ENCODE measurements around the gene PHLPP1.

PHLPP1 gene

GRCh38 chr18:62953663-62954062 is 238.3 kb downstream of the PHLPP1 start:
- no peak for DNase-seq

- no peak for DNase-seq
Observed at GRCh38 chr18:62954366-62954765, 239.0 kb downstream of the PHLPP1 start.

GRCh38 chr18:62957885-62958472 is 242.6 kb downstream of the PHLPP1 start:
- no peak for DNase-seq

GRCh38 chr18:62959481-62959880 is 244.1 kb downstream of the PHLPP1 start:
- DNase-seq: no peak

- DNase-seq: no peak
Observed at GRCh38 chr18:62963507-62963906, 248.2 kb downstream of the PHLPP1 start.

GRCh38 chr18:62964432-62964831 is 249.1 kb downstream of the PHLPP1 start:
- no peak for DNase-seq

- DNase-seq: no peak
Observed at GRCh38 chr18:62967089-62967488, 251.7 kb downstream of the PHLPP1 start.

- DNase-seq: no peak
Observed at GRCh38 chr18:62973689-62974088, 258.3 kb downstream of the PHLPP1 start.

GRCh38 chr18:62974388-62974787 is 259.0 kb downstream of the PHLPP1 start:
- DNase-seq: no peak

- DNase-seq: no peak
Observed at GRCh38 chr18:62974928-62975675, 259.8 kb downstream of the PHLPP1 start.

- DNase-seq: no peak
Observed at GRCh38 chr18:62975785-62976184, 260.4 kb downstream of the PHLPP1 start.

GRCh38 chr18:62976227-62976626 is 260.9 kb downstream of the PHLPP1 start:
- DNase-seq: no peak

- DNase-seq: no peak
Observed at GRCh38 chr18:62977512-62977911, 262.2 kb downstream of the PHLPP1 start.

- DNase-seq: no peak
Observed at GRCh38 chr18:62978251-62979049, 263.1 kb downstream of the PHLPP1 start.

GRCh38 chr18:62979176-62979575 is 263.8 kb downstream of the PHLPP1 start:
- no peak for DNase-seq

GRCh38 chr18:62979900-62980299 is 264.6 kb downstream of the PHLPP1 start:
- DNase-seq: no peak

- no peak for DNase-seq
Observed at GRCh38 chr18:62981566-62981965, 266.2 kb downstream of the PHLPP1 start.

GRCh38 chr18:62982600-62983251 is 267.4 kb downstream of the PHLPP1 start:
- peak; percentile 47 for DNase-seq

- no peak for DNase-seq
Observed at GRCh38 chr18:62984656-62985315, 269.4 kb downstream of the PHLPP1 start.

- no peak for DNase-seq
Observed at GRCh38 chr18:62986490-62986889, 271.1 kb downstream of the PHLPP1 start.

- no peak for DNase-seq
Observed at GRCh38 chr18:62987055-62987830, 271.9 kb downstream of the PHLPP1 start.

GRCh38 chr18:62987859-62988258 is 272.5 kb downstream of the PHLPP1 start:
- no peak for DNase-seq
